Body of pancreas (tissue), 4 donors: Measurements from ENCODE around the gene PRRT3. TPM values are rescaled to one million over a fixed set of nuclear protein-coding genes. Genes with fewer than 3 reads are reported as not detected.

ENCODE experiments used
- ATAC-seq: fragments of 150-250 bp; one replicate; pipeline ENCODE4 v1.9.1; 2016
- DNase-seq, 4 donors: peaks; one replicate each; pipeline ENCODE4 v3.0.0-alpha.2; 2019
- H3K27ac ChIP-seq, 4 donors: fragments of 200-600 bp; sonication (generic); 1 replicate in 3 of 4; 2 replicates in 1 of 4; pipeline versions ENCODE4 v1.5.1 to v1.6.1; 2016 to 2019; ENCODE audit warnings: mild to moderate bottlenecking in 1 of 4, mixed read lengths in 1 of 4, moderate library complexity in 1 of 4
- H3K27me3 ChIP-seq, 2 donors: fragments of 200-600 bp; sonication (generic); one replicate each; pipeline ENCODE4 v1.6.0; 2016; ENCODE audit warnings: mild to moderate bottlenecking in 1 of 2
- H3K36me3 ChIP-seq, 2 donors: fragments of 200-600 bp; sonication (generic); replicated peaks in 1 of 2; 2 replicates each; pipeline ENCODE4 v1.5.1; 2016; ENCODE audit warnings: low read depth in 2 of 2; ENCODE audit not compliant: insufficient read depth in 1 of 2
- H3K4me1 ChIP-seq: fragments of 200-600 bp; sonication (generic); one replicate; pipeline ENCODE4 v1.6.0; 2016
- H3K4me3 ChIP-seq, 2 donors: fragments of 200-600 bp; sonication (generic); 1 replicate in 1 of 2; 2 replicates in 1 of 2; pipeline ENCODE4 v1.5.1; 2016 to 2019
- H3K9me3 ChIP-seq, 3 donors: fragments of 200-600 bp; sonication (generic); 1 replicate in 2 of 3; 2 replicates in 1 of 3; pipeline ENCODE4 v1.5.1; 2016
- CTCF ChIP-seq, 7 experiments: fragments of 450-650 bp in 4 of 7; fragments of 200-600 bp in 3 of 7; sonication (generic) in 3 of 7; IDR thresholded peaks; one replicate each; pipeline ENCODE4 v1.5.1; 2016 to 2019; ENCODE audit warnings: antibody characterized with exemption in 7 of 7
- POLR2A ChIP-seq, 3 donors: fragments of 450-650 bp; IDR thresholded peaks; one replicate each; pipeline ENCODE4 v1.6.1; 2016; ENCODE audit warnings: antibody characterized with exemption in 3 of 3, mild to moderate bottlenecking in 2 of 3
- WGBS, 2 donors: methylation state at CpG; one replicate each; pipeline ENCODE4 v1.1.5; 2017; 5-methylcytosine and 5-hydroxymethylcytosine counted together
- intact Hi-C: fragments of 100-400 bp; cut with DNase I; formaldehyde crosslinking; loops from one replicate; pipeline ENCODE4 v1.15.1; 2023
- total RNA-seq, 2 donors: library from RNA; depleted of rRNA; stranded (reverse); fragments of >200 nt; gene quantifications; one replicate each; pipeline ENCODE4 v1.1.0, GENCODE V29; 2016

The PRRT3 gene
- total RNA-seq, 2 donors from 2014 or later = 3.9 to 4.3 TPM

DNA sequence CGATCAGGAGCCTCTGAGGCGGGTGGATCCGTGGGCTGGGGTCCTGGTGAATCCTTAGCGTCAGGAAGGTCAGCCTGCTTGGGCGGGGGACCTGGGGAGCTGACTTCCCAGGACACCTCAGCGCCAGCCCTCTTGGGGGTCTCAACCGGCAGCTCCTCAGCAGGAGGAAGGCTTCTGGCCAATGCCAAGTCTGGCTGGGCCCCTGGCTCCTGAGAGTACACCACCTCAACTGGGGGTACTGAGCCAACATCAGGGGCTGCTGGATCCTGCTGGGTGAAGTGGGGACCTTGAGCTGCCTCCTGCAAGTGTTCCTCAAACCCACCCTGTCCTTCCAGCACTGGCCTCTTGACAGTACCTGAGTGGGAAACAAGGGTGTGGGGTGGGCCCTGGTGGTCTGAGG is 3.1 kb downstream of the PRRT3 start:
- Histone ChIP-seq H3K4me3 (no peak overlapping the region), H3K27me3 (no peaks in the 10 kb centered on the region), H3K9me3 (no peaks in the 10 kb centered on the region), H3K4me1 (peaks cover 34% of the 10 kb centered on the region), H3K36me3 (no peaks in the 10 kb centered on the region), H3K27ac (no peak overlapping the region)
- ATAC-seq (no peak), DNase-seq (no peak)
- WGBS, 2 donors = 90% methylated on average over 6 of the region's 7 CpGs; no CpG with 5 or more reads in 1 of the 2 donors
- TF ChIP-seq POLR2A (IDR thresholded peaks at IDR 0.05) (no peak), CTCF (IDR thresholded peaks at IDR 0.05) (no peak)
- intact Hi-C loops = no loop called here

- Histone ChIP-seq H3K4me3 (no peak overlapping the region), H3K27me3 (no peaks in the 10 kb centered on the region), H3K4me1 (peaks cover 34% of the 10 kb centered on the region), H3K27ac (no peak overlapping the region), H3K36me3 (no peaks in the 10 kb centered on the region), H3K9me3 (no peaks in the 10 kb centered on the region)
- no peak for ATAC-seq
- no peak for DNase-seq
- TF ChIP-seq POLR2A (IDR thresholded peaks at IDR 0.05) (no peak), CTCF (IDR thresholded peaks at IDR 0.05) (no peak)
- WGBS, 2 donors = 81 to 82% methylated on average over 3 of the region's 3 CpGs
- intact Hi-C loops = no loop called here
Observed at GRCh38 chr3:9948586-9948985, 3.6 kb downstream of the PRRT3 start.

- Histone ChIP-seq H3K4me3 (peak overlapping the region; percentile 27 to 32), H3K4me1 (peaks cover 32% of the 10 kb centered on the region), H3K36me3 (no peaks in the 10 kb centered on the region), H3K27ac (peak overlapping the region; percentile 68 to 89 (median 76)), H3K9me3 (no peaks in the 10 kb centered on the region), H3K27me3 (no peaks in the 10 kb centered on the region)
- peak; percentile 27 to 81 (median 58) for TF ChIP-seq CTCF (IDR thresholded peaks at IDR 0.05)
- TF ChIP-seq POLR2A (IDR thresholded peaks at IDR 0.05) = peak in 2 of 3 donors; percentile 23 to 41
- ATAC-seq (peak; percentile 84), DNase-seq (peak; percentile 79 to 88 (median 88))
- intact Hi-C loops = no loop called here
- 15 to 92% methylated on average over 5 to 74 of the region's 86 CpGs for WGBS, 2 donors
Observed at GRCh38 chr3:9947025-9947995, 4.9 kb downstream of the PRRT3 start.

GRCh38 chr3:9946112-9947024 is 5.8 kb downstream of the PRRT3 start:
- 0 to 8% methylated on average over 3 to 87 of the region's 90 CpGs for WGBS, 2 donors
- Histone ChIP-seq H3K4me3 (peak overlapping the region; percentile 27 to 32), H3K4me1 (peaks cover 23% of the 10 kb centered on the region), H3K27ac (peak overlapping the region; percentile 68 to 89 (median 76)), H3K27me3 (no peaks in the 10 kb centered on the region), H3K9me3 (no peaks in the 10 kb centered on the region), H3K36me3 (no peaks in the 10 kb centered on the region)
- intact Hi-C loops = no loop called here
- peak; percentile 90 to 95 (median 94) for DNase-seq
- TF ChIP-seq CTCF (IDR thresholded peaks at IDR 0.05) (peak; percentile 63 to 98 (median 77)), POLR2A (IDR thresholded peaks at IDR 0.05) (peak; percentile 81 to 84 (median 83))
- ATAC-seq = peak; percentile 92
